A549 (cell line): ENCODE results near the gene BOC. TPM values are rescaled to one million over a fixed set of nuclear protein-coding genes. Genes with fewer than 3 reads are reported as not detected.

Experiments
- ATAC-seq, 2 experiments: fragments of 200-7000 bp in 1 of 2; fragments of >200 bp in 1 of 2; cut with Nextera tagmentation in 1 of 2; cut with Tn5 transposase in 1 of 2; 3 replicates each; pipeline versions ENCODE4 v1.8.0 to v1.9.1; 2018 to 2020; ENCODE audit warnings: mild to moderate bottlenecking in 1 of 2, moderate library complexity in 1 of 2
- CTCF ChIA-PET: fragments of 300-600 bp; sonication (Branson Sonifier 250); formaldehyde crosslinking; extraction: SDS; loops from one replicate; lab custom pipeline; 2021; ENCODE audit warnings: antibody characterized with exemption, inconsistent platforms; lab: Yijun Ruan, JAX
- POLR2A ChIA-PET: fragments of 350-600 bp; formaldehyde crosslinking; extraction: SDS; loops from one replicate; lab custom pipeline; 2021; ENCODE audit warnings: antibody characterized with exemption, inconsistent platforms; lab: Yijun Ruan, JAX
- DNase-seq, 2 experiments: peaks; one replicate each; pipeline versions ENCODE4 v3.0.0 to v3.0.0-alpha.2; 2011 to 2016; ENCODE audit warnings: low read depth in 1 of 2, low spot score in 1 of 2
- FAIRE-seq: peaks from 2 replicates; lab custom pipeline; 2011; peaks lifted over from hg19 to GRCh38; lab: Jason Lieb, UNC
- H3K27ac ChIP-seq, 2 experiments: fragments of >200 bp; sonication (Bioruptor Twin); formaldehyde crosslinking; 3 replicates each; pipeline ENCODE4 v1.5.1; 2016 to 2017
- H3K4me1 ChIP-seq: fragments of >200 bp; sonication (Bioruptor Twin); formaldehyde crosslinking; 3 replicates; pipeline ENCODE4 v1.6.1; 2016
- H3K4me2 ChIP-seq: fragments of >200 bp; sonication (Bioruptor Twin); formaldehyde crosslinking; 3 replicates; pipeline ENCODE4 v1.6.1; 2016
- H3K4me3 ChIP-seq: fragments of >200 bp; sonication (Bioruptor Twin); formaldehyde crosslinking; 3 replicates; pipeline ENCODE4 v1.5.1; 2016
- H3K9me3 ChIP-seq: fragments of >200 bp; sonication (Bioruptor Twin); formaldehyde crosslinking; 3 replicates; pipeline ENCODE4 v1.6.1; 2016
- BHLHE40 ChIP-seq: IDR thresholded peaks from 2 replicates; pipeline ENCODE4 v1.6.1; 2012; ENCODE audit warnings: low read depth, low read length, inconsistent platforms
- CEBPB ChIP-seq, 2 experiments: fragments of >200 bp in 1 of 2; sonication (Bioruptor Twin) in 1 of 2; formaldehyde crosslinking in 1 of 2; IDR thresholded peaks; 2 replicates each; pipeline ENCODE4 v1.6.1; 2012 to 2016
- FOSB ChIP-seq: fragments of 250-450 bp; sonication (Bioruptor Pico); IDR thresholded peaks from 2 replicates; pipeline ENCODE4 v1.5.0; 2020; ENCODE audit warnings: mild to moderate bottlenecking, moderate library complexity
- FOSL2 ChIP-seq, 2 experiments: fragments of 450-650 bp in 1 of 2; fragments of >200 bp in 1 of 2; sonication (Bioruptor Twin) in 1 of 2; formaldehyde crosslinking; IDR thresholded peaks; 2 replicates each; pipeline versions ENCODE4 v1.5.0 to v1.6.1; 2016 to 2020; ENCODE audit warnings: mild to moderate bottlenecking in 1 of 2, moderate library complexity in 1 of 2
- GATA3 ChIP-seq: IDR thresholded peaks from 2 replicates; pipeline ENCODE4 v1.6.1; 2012; ENCODE audit warnings: borderline replicate concordance
- HDAC2 ChIP-seq: fragments of 200-600 bp; sonication (generic); IDR thresholded peaks from 2 replicates; pipeline ENCODE4 v1.6.1; 2016
- HMGXB4 ChIP-seq: fragments of 250-450 bp; sonication (Bioruptor Pico); IDR thresholded peaks from 2 replicates; pipeline ENCODE4 v1.5.0; 2021; ENCODE audit warnings: mild to moderate bottlenecking, moderate library complexity, borderline replicate concordance
- JUN ChIP-seq, 2 experiments: fragments of >200 bp; sonication (Bioruptor Twin); formaldehyde crosslinking; IDR thresholded peaks; 2 replicates in 1 of 2; 3 replicates in 1 of 2; pipeline ENCODE4 v1.6.1; 2016 to 2017
- KDM5A ChIP-seq: fragments of 200-600 bp; sonication (generic); IDR thresholded peaks from 2 replicates; pipeline ENCODE4 v1.6.1; 2016; ENCODE audit warnings: antibody characterized with exemption, mild to moderate bottlenecking
- MAFK ChIP-seq: fragments of 450-650 bp; IDR thresholded peaks from 2 replicates; pipeline ENCODE4 v1.6.1; 2014; ENCODE audit not compliant: partially characterized antibody
- NFE2L2 ChIP-seq: fragments of 150-350 bp; conservative IDR thresholded peaks from 2 replicates; pipeline ENCODE4 v1.6.1; 2014; ENCODE audit warnings: low read length
- NR3C1 ChIP-seq: fragments of >200 bp; sonication (Bioruptor Twin); formaldehyde crosslinking; IDR thresholded peaks from 3 replicates; pipeline ENCODE4 v1.6.1; 2017
- POLR2A ChIP-seq: IDR thresholded peaks from 2 replicates; pipeline ENCODE4 v1.6.1; 2012; ENCODE audit warnings: mild to moderate bottlenecking, low read length
- RARB ChIP-seq: fragments of 250-450 bp; sonication (Bioruptor Pico); IDR thresholded peaks from 2 replicates; pipeline ENCODE4 v1.8.0; 2021; ENCODE audit warnings: mild to moderate bottlenecking, moderate library complexity
- SMC3 ChIP-seq: fragments of >200 bp; sonication (Bioruptor Twin); formaldehyde crosslinking; IDR thresholded peaks from 3 replicates; pipeline ENCODE4 v1.6.1; 2018; ENCODE audit warnings: inconsistent platforms
- TFCP2L1 ChIP-seq: fragments of 250-450 bp; sonication (Bioruptor Pico); IDR thresholded peaks from 2 replicates; pipeline ENCODE4 v1.5.0; 2021; ENCODE audit warnings: mild to moderate bottlenecking
- ZFP36 ChIP-seq: fragments of 450-650 bp; IDR thresholded peaks from 2 replicates; pipeline ENCODE4 v1.6.1; 2014; ENCODE audit warnings: borderline replicate concordance; ENCODE audit not compliant: partially characterized antibody
- ZNF302 ChIP-seq: fragments of 250-450 bp; sonication (Bioruptor Pico); IDR thresholded peaks from 2 replicates; pipeline ENCODE4 v1.9.0; 2021; ENCODE audit warnings: inconsistent platforms, mild to moderate bottlenecking, moderate library complexity
- WGBS: methylation state at CpG from one replicate; pipeline ENCODE4 v1.1.6; 2017; ENCODE audit errors: missing lambda C conversion rate; 5-methylcytosine and 5-hydroxymethylcytosine counted together
- polyA plus RNA-seq, 4 experiments: library from polyadenylated mRNA; depleted of rRNA in 3 of 4; stranded (reverse); fragments of >200 nt; fragmentation: RNase III in 1 of 4; extraction: RNeasy Plus Mini Kit Qiagen cat#74134 plus additional on column Dnase treatment in 1 of 4; gene quantifications; 2 replicates in 3 of 4; 3 replicates in 1 of 4; pipeline ENCODE4 v1.2.3, GENCODE V29; 2011 to 2017
- TF ChIP-seq, protein P1 (sequence below): IDR thresholded peaks from 2 replicates; pipeline ENCODE4 v1.6.1; 2012
- TF ChIP-seq, protein P2 (sequence below): fragments of >200 bp; sonication (Bioruptor Twin); formaldehyde crosslinking; IDR thresholded peaks from 2 replicates; pipeline ENCODE4 v1.6.1; 2016
- TF ChIP-seq, protein P3 (sequence below): fragments of 200-600 bp; sonication (generic); IDR thresholded peaks from 2 replicates; pipeline ENCODE4 v1.6.1; 2016; ENCODE audit warnings: antibody characterized with exemption, mild to moderate bottlenecking, moderate library complexity
- TF ChIP-seq, protein P4 (sequence below): IDR thresholded peaks from 2 replicates; pipeline ENCODE4 v1.6.1; 2012; ENCODE audit warnings: low read depth, borderline replicate concordance

BOC gene
- polyA plus RNA-seq, 2 of the 4 experiments (the other 2 are of a cell fraction), result 4.0 TPM

DNA sequence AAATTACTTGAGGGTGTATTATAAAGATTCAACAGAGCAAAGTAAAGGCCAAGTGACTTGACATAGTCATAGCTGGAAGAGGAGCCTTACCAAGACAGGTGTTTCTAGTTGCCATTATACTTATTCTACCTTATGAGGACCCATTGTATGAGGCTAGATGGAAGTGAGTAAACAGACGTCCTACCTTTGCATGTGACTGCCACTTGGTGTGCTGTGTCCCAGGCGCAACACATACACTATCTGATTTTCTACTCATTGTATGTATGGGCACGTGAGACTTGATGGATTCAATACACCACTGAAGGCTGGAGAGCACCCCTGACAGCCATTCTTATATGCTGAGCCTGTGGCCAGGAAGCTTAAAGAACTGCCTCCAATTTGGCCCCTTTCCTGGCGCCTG, 40.5 kb downstream of the BOC start:
- CTCF ChIA-PET, result no interaction called here
- ATAC-seq, result no peak
- POLR2A ChIA-PET, result no interaction called here
- no peaks in the 10 kb centered on the region for H3K4me1 ChIP-seq
- H3K9me3 ChIP-seq, result no peaks in the 10 kb centered on the region
- no peak overlapping the region for H3K27ac ChIP-seq
- WGBS, result 77% methylated on average over 4 of the region's 4 CpGs
- no peak overlapping the region for H3K4me3 ChIP-seq
- DNase-seq, result no peak
- H3K4me2 ChIP-seq, result no peak overlapping the region
- no peak for TF ChIP-seq ZFP36
- no peak for TF ChIP-seq SMC3
- TF ChIP-seq HMGXB4, result no peak
- TF ChIP-seq MAFK, result no peak
- TF ChIP-seq FOSB, result no peak
- TF ChIP-seq, protein P1, sequence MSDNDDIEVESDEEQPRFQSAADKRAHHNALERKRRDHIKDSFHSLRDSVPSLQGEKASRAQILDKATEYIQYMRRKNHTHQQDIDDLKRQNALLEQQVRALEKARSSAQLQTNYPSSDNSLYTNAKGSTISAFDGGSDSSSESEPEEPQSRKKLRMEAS, result no peak
- TF ChIP-seq JUN (IDR thresholded peaks at IDR 0.05), result no peak
- no peak for TF ChIP-seq POLR2A
- no peak for TF ChIP-seq FOSL2 (IDR thresholded peaks at IDR 0.05)
- TF ChIP-seq FOSL2 (CRISPR knock-in tag; IDR thresholded peaks at IDR 0.05), result no peak
- TF ChIP-seq GATA3, result no peak
- no peak for TF ChIP-seq BHLHE40
- no peak for TF ChIP-seq NR3C1
- TF ChIP-seq CEBPB (IDR thresholded peaks at IDR 0.05), result no peak
- TF ChIP-seq, protein P2, sequence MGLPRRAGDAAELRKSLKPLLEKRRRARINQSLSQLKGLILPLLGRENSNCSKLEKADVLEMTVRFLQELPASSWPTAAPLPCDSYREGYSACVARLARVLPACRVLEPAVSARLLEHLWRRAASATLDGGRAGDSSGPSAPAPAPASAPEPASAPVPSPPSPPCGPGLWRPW, result no peak
- TF ChIP-seq NFE2L2, result no peak
- no peak for TF ChIP-seq RARB
- no peak for TF ChIP-seq HDAC2
- TF ChIP-seq KDM5A, result no peak
- no peak for TF ChIP-seq TFCP2L1 (CRISPR knock-in tag)
- TF ChIP-seq, protein P3, sequence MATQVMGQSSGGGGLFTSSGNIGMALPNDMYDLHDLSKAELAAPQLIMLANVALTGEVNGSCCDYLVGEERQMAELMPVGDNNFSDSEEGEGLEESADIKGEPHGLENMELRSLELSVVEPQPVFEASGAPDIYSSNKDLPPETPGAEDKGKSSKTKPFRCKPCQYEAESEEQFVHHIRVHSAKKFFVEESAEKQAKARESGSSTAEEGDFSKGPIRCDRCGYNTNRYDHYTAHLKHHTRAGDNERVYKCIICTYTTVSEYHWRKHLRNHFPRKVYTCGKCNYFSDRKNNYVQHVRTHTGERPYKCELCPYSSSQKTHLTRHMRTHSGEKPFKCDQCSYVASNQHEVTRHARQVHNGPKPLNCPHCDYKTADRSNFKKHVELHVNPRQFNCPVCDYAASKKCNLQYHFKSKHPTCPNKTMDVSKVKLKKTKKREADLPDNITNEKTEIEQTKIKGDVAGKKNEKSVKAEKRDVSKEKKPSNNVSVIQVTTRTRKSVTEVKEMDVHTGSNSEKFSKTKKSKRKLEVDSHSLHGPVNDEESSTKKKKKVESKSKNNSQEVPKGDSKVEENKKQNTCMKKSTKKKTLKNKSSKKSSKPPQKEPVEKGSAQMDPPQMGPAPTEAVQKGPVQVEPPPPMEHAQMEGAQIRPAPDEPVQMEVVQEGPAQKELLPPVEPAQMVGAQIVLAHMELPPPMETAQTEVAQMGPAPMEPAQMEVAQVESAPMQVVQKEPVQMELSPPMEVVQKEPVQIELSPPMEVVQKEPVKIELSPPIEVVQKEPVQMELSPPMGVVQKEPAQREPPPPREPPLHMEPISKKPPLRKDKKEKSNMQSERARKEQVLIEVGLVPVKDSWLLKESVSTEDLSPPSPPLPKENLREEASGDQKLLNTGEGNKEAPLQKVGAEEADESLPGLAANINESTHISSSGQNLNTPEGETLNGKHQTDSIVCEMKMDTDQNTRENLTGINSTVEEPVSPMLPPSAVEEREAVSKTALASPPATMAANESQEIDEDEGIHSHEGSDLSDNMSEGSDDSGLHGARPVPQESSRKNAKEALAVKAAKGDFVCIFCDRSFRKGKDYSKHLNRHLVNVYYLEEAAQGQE, result no peak
- FAIRE-seq, result no peak

- CTCF ChIA-PET, result no interaction called here
- no peaks in the 10 kb centered on the region for H3K9me3 ChIP-seq
- 61% methylated on average over 3 of the region's 4 CpGs for WGBS
- TF ChIP-seq TFCP2L1 (CRISPR knock-in tag) (no peak), ZNF302 (CRISPR knock-in tag) (no peak)
- TF ChIP-seq, protein P4, sequence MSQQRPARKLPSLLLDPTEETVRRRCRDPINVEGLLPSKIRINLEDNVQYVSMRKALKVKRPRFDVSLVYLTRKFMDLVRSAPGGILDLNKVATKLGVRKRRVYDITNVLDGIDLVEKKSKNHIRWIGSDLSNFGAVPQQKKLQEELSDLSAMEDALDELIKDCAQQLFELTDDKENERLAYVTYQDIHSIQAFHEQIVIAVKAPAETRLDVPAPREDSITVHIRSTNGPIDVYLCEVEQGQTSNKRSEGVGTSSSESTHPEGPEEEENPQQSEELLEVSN, result no peak
- no peak overlapping the region for H3K27ac ChIP-seq
- FAIRE-seq (no peak), DNase-seq (no peak), ATAC-seq (no peak)
- no peak overlapping the region for H3K4me3 ChIP-seq
- no peaks in the 10 kb centered on the region for H3K4me1 ChIP-seq
- POLR2A ChIA-PET, result no interaction called here
- H3K4me2 ChIP-seq, result no peak overlapping the region
Measured at GRCh38 chr3:113252553-113252952, 41.2 kb downstream of the BOC start.
